ENCODE data around the gene LRRTM4.

The LRRTM4 gene

DNA sequence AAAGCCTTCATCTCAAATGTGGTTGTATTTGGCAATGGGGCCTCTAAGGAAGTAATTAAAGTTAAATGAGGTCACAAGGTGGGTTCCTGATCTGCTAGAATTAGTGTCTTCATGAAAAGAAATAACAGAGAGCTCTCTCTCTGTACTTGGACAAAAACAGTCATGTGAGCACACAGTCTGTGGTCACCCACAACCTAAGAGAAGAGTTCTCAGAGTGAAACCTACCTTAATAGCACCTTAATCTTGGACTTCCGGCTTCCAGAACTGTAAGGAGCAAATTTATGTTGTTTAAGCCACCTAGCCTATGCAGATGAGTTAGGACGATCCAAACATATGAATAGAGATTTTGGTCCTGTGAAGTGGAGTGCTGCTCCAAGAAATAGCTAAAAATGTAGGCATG is 758.9 kb downstream of the LRRTM4 start:
- no peak for TF ChIP-seq POLR2AphosphoS5 (IDR thresholded peaks at IDR 0.05; ENCODE audit: low read depth, low read length)
- TF ChIP-seq, protein P1, sequence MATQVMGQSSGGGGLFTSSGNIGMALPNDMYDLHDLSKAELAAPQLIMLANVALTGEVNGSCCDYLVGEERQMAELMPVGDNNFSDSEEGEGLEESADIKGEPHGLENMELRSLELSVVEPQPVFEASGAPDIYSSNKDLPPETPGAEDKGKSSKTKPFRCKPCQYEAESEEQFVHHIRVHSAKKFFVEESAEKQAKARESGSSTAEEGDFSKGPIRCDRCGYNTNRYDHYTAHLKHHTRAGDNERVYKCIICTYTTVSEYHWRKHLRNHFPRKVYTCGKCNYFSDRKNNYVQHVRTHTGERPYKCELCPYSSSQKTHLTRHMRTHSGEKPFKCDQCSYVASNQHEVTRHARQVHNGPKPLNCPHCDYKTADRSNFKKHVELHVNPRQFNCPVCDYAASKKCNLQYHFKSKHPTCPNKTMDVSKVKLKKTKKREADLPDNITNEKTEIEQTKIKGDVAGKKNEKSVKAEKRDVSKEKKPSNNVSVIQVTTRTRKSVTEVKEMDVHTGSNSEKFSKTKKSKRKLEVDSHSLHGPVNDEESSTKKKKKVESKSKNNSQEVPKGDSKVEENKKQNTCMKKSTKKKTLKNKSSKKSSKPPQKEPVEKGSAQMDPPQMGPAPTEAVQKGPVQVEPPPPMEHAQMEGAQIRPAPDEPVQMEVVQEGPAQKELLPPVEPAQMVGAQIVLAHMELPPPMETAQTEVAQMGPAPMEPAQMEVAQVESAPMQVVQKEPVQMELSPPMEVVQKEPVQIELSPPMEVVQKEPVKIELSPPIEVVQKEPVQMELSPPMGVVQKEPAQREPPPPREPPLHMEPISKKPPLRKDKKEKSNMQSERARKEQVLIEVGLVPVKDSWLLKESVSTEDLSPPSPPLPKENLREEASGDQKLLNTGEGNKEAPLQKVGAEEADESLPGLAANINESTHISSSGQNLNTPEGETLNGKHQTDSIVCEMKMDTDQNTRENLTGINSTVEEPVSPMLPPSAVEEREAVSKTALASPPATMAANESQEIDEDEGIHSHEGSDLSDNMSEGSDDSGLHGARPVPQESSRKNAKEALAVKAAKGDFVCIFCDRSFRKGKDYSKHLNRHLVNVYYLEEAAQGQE (IDR thresholded peaks at IDR 0.05; ENCODE audit: insufficient read depth in 1 of 2, low read depth in 2 of 2, low read length in 2 of 2), result no peak
- TF ChIP-seq TAF1 (IDR thresholded peaks at IDR 0.05; ENCODE audit: borderline replicate concordance, insufficient read depth, low read length), result no peak
- no peak for TF ChIP-seq SIN3A (IDR thresholded peaks at IDR 0.05; ENCODE audit: borderline replicate concordance, insufficient read depth, low read length)
- TF ChIP-seq FOXP2 (optimal IDR thresholded peaks at IDR 0.05; ENCODE audit: borderline replicate concordance, extremely low read depth, extremely low read length, insufficient read depth), result no peak

DNA sequence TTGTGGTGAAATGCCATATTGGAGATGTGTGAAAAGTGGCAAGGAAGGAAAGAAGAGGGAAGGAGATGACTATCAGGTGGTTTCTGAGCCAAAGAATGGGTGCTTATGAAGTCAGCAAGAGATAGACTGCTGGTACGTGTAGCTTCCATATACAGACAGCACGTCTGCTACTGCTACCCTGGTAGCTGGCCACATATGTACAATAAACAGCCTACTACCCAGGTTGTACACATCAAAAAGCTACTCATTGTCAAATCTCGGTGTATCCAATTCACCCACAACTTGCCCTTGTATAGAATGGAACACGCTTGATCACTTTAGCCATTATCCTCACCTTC is 761.8 kb downstream of the LRRTM4 start:
- no peak for TF ChIP-seq POLR2AphosphoS5 (IDR thresholded peaks at IDR 0.05; ENCODE audit: low read depth, low read length)
- TF ChIP-seq FOXP2 (optimal IDR thresholded peaks at IDR 0.05; ENCODE audit: borderline replicate concordance, extremely low read depth, extremely low read length, insufficient read depth), result no peak
- TF ChIP-seq, protein P1 (IDR thresholded peaks at IDR 0.05; ENCODE audit: insufficient read depth in 1 of 2, low read depth in 2 of 2, low read length in 2 of 2), result no peak
- TF ChIP-seq SIN3A (IDR thresholded peaks at IDR 0.05; ENCODE audit: borderline replicate concordance, insufficient read depth, low read length), result no peak
- no peak for TF ChIP-seq TAF1 (IDR thresholded peaks at IDR 0.05; ENCODE audit: borderline replicate concordance, insufficient read depth, low read length)

DNA sequence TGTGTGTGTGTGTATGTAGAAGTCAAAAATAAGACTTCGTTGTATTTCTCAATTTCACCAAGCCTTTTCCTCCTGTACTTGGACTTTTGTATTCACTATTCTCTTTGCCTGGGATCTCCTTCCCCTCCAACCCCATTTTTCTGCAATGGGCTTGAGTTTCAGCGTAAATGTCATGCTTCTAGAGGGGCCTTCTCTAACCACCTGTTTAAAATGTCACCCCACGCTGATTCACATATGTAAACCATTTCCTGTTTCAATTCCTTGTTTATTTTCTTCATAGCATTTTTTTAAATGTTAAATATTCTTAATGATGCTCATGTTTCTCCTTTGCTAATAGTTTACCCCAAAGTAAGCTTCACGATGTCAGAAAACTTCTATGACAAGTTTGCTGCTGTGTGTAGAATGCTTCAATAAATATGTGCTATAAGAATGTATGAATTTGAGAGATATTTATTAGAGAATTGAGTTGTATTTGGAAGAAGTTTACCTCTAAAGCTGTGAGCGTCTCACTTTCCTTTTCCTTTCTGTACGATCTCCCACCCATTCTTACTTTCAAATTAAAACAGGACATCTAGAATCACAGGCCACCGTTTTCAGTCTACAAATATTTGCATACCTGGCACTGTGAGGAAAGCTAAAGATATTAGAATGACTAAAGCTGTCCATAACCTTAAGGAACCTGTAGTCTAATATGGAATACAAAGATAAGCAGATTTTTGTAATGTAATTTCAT is 762.4 kb downstream of the LRRTM4 start:
- TF ChIP-seq FOXP2 (optimal IDR thresholded peaks at IDR 0.05; ENCODE audit: borderline replicate concordance, extremely low read depth, extremely low read length, insufficient read depth) (no peak), SIN3A (IDR thresholded peaks at IDR 0.05; ENCODE audit: borderline replicate concordance, insufficient read depth, low read length) (no peak), POLR2AphosphoS5 (IDR thresholded peaks at IDR 0.05; ENCODE audit: low read depth, low read length) (no peak), TAF1 (IDR thresholded peaks at IDR 0.05; ENCODE audit: borderline replicate concordance, insufficient read depth, low read length) (no peak)
- TF ChIP-seq, protein P1 (IDR thresholded peaks at IDR 0.05; ENCODE audit: insufficient read depth in 1 of 2, low read depth in 2 of 2, low read length in 2 of 2), result no peak

DNA sequence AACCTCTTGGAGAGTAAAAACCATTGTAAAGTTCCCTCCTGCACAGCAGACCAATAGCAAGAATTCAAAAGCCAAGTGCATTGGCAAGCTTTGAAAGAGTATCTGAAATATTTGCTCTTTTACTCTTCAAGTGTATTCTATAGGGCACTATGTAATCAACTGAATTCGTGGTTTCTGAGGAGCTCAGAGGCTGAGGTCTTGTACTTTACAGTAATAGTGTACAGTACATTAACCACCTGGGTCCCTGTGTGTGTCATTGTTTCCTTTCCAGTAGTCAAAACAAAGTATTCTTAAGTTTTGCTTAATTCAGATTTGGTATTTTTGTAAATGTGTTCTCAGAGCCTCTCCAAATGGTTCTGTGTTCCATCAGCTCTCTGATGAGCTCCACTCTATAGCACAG is 769.7 kb downstream of the LRRTM4 start:
- TF ChIP-seq SIN3A (IDR thresholded peaks at IDR 0.05; ENCODE audit: borderline replicate concordance, insufficient read depth, low read length), result no peak
- TF ChIP-seq, protein P1 (IDR thresholded peaks at IDR 0.05; ENCODE audit: insufficient read depth in 1 of 2, low read depth in 2 of 2, low read length in 2 of 2), result no peak
- TF ChIP-seq FOXP2 (optimal IDR thresholded peaks at IDR 0.05; ENCODE audit: borderline replicate concordance, extremely low read depth, extremely low read length, insufficient read depth), result no peak
- TF ChIP-seq POLR2AphosphoS5 (IDR thresholded peaks at IDR 0.05; ENCODE audit: low read depth, low read length), result no peak
- TF ChIP-seq TAF1 (IDR thresholded peaks at IDR 0.05; ENCODE audit: borderline replicate concordance, insufficient read depth, low read length), result no peak
